Osteocyte (in vitro differentiated cells): ENCODE measurements around the gene PHLDA1. TPM values are rescaled to one million over a fixed set of nuclear protein-coding genes. Genes with fewer than 3 reads are reported as not detected.

Experiments used
- DNase-seq: peaks from one replicate; pipeline ENCODE4 v3.0.0; 2021; ENCODE audit warnings: mixed read lengths; ENCODE audit not compliant: unreplicated experiment; ENCODE audit errors: extremely low spot score
- H3K27ac Mint-ChIP-seq: one replicate; pipeline ENCODE4 v1.8.0; 2021; ENCODE audit warnings: mild to moderate bottlenecking, mixed read lengths; ENCODE audit not compliant: unreplicated experiment
- H3K27me3 Mint-ChIP-seq: one replicate; pipeline ENCODE4 v1.8.0; 2021; ENCODE audit warnings: mixed read lengths; ENCODE audit not compliant: unreplicated experiment
- H3K36me3 Mint-ChIP-seq: one replicate; pipeline ENCODE4 v1.8.0; 2021; ENCODE audit warnings: mixed read lengths; ENCODE audit not compliant: unreplicated experiment
- H3K4me1 Mint-ChIP-seq: one replicate; pipeline ENCODE4 v1.8.0; 2021; ENCODE audit warnings: mixed read lengths; ENCODE audit not compliant: unreplicated experiment
- H3K4me3 Mint-ChIP-seq: one replicate; pipeline ENCODE4 v1.8.0; 2021; ENCODE audit warnings: mild to moderate bottlenecking, moderate library complexity, mixed read lengths; ENCODE audit not compliant: unreplicated experiment
- H3K9me3 Mint-ChIP-seq: one replicate; pipeline ENCODE4 v1.8.0; 2021; ENCODE audit warnings: mixed read lengths; ENCODE audit not compliant: unreplicated experiment
- total RNA-seq: library from RNA; stranded (reverse); gene quantifications from 2 replicates; pipeline ENCODE4 v1.2.1, GENCODE V29; 2021
- TF ChIP-seq, protein P1 (sequence below): fragments of 200-600 bp; sonication (generic); IDR thresholded peaks from 2 replicates; pipeline ENCODE4 v1.5.0; 2021; ENCODE audit warnings: antibody characterized with exemption, mild to moderate bottlenecking, moderate library complexity

Gene PHLDA1
- total RNA-seq, 1 donor from 2014 or later = 53.7 TPM

DNA sequence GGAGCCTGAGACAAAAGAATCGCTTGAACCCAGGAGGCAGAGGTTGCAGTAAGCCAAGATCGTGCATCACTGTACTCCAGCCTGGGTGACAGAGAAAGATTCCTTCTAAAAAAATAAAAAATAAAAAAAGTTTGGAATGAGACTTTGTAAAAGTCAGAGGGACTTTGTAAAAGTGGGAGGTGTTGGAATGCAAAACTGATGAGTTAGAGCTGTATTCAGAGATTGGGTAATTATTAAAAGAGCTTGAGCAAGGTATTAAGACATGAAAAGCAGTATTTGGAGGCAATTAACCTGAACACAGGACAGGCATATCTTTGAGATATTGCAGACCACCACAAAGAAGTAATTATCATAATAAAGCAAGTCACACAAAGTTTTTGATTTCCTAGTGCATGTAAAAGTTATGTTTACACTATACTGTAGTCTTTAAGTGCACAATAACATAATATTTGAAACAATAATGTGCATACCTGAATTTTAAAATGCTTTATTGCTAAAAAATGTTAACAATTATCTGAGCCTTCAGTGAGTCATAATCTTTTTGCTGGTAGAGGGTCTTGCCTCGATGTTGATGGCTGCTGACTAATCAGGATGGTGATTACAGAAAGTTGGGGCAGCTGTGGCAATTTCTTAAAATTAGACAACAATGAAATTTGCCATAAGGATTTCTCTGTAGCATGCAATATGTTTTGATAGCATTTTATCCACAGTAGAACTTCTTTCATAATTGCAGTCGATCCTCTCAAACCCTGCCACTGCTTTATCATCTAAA is 33.1 kb downstream of the PHLDA1 start:
- no peak overlapping the region for H3K4me3 Mint-ChIP-seq
- TF ChIP-seq, protein P1, sequence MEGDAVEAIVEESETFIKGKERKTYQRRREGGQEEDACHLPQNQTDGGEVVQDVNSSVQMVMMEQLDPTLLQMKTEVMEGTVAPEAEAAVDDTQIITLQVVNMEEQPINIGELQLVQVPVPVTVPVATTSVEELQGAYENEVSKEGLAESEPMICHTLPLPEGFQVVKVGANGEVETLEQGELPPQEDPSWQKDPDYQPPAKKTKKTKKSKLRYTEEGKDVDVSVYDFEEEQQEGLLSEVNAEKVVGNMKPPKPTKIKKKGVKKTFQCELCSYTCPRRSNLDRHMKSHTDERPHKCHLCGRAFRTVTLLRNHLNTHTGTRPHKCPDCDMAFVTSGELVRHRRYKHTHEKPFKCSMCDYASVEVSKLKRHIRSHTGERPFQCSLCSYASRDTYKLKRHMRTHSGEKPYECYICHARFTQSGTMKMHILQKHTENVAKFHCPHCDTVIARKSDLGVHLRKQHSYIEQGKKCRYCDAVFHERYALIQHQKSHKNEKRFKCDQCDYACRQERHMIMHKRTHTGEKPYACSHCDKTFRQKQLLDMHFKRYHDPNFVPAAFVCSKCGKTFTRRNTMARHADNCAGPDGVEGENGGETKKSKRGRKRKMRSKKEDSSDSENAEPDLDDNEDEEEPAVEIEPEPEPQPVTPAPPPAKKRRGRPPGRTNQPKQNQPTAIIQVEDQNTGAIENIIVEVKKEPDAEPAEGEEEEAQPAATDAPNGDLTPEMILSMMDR = no peak
- no peak for DNase-seq
- H3K27ac Mint-ChIP-seq = no peak overlapping the region
- H3K9me3 Mint-ChIP-seq = no peaks in the 10 kb centered on the region
- no peaks in the 10 kb centered on the region for H3K36me3 Mint-ChIP-seq
- no peaks in the 10 kb centered on the region for H3K27me3 Mint-ChIP-seq
- H3K4me1 Mint-ChIP-seq = peaks cover 17% of the 10 kb centered on the region

DNA sequence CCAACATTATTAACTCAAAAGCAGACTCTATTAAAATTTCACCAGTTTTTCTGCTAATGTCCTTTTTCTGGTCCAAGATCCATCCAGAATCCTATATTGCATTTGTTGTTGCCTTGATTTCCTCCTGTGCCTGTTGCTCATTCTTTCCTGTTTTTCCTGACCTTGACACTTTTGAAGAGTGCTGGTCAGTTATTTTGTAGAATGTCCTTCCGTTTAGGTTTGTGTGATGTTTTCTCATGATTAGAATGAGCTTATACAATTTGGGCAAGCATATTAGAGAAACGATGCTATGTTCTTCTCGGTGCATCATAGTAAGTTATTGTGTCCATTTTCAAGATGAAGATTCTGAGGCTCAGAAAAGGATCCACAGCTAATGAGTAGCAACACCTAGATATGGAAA is 33.9 kb downstream of the PHLDA1 start:
- no peaks in the 10 kb centered on the region for H3K27me3 Mint-ChIP-seq
- DNase-seq = no peak
- H3K9me3 Mint-ChIP-seq = no peaks in the 10 kb centered on the region
- TF ChIP-seq, protein P1 = no peak
- no peak overlapping the region for H3K27ac Mint-ChIP-seq
- peaks cover 17% of the 10 kb centered on the region for H3K4me1 Mint-ChIP-seq
- H3K36me3 Mint-ChIP-seq = no peaks in the 10 kb centered on the region
- H3K4me3 Mint-ChIP-seq = no peak overlapping the region

DNA sequence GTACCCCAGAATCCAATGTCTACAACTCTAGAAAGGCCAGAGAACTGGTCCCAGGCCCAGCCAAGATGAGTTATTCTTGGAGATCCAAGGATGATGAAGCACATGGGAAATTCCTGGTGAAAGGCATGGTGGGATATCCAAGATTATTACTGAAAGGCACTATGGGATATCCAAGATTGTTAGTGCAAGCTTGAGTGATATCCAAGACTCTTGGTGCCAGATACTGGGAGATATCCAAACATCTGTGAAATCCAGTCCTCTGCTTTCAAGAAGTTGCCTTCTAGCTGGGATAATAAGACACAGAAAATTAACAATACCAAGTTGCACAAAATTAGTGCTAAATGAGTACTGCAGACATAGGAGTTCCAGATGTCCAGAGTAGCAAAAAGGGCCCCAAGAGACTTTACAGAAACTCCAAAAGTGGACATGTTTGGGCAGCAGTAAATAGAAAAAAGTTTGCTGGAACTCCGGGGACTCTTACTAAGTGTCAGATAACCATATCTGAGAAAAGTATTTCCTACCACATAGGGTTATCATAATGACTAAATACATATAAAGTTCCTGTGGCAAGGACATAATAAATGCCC is 34.6 kb downstream of the PHLDA1 start:
- Mint-ChIP-seq H3K9me3 (no peaks in the 10 kb centered on the region), H3K27ac (no peak overlapping the region), H3K4me1 (peaks cover 17% of the 10 kb centered on the region), H3K27me3 (no peaks in the 10 kb centered on the region), H3K4me3 (no peak overlapping the region), H3K36me3 (no peaks in the 10 kb centered on the region)
- TF ChIP-seq, protein P1 = no peak
- no peak for DNase-seq

DNA sequence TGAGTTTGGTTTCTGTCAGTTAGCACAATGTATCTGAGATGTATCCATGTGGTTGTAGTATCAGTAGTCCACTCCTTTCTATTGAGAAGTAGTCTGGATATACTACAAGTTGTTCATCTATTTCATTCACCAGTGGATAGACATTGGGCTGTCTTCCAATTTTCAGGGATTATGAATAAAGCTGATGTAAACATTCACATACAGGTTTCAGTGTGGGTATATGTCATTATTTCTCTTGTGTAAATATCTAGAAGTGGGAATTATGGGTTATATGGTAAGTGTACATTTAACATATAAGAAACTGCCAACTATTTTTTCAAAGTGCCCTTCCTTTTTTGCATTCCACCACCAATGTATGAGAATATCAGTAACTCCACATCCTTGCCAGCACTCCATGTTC is 35.9 kb downstream of the PHLDA1 start:
- Mint-ChIP-seq H3K36me3 (no peaks in the 10 kb centered on the region), H3K27me3 (no peaks in the 10 kb centered on the region), H3K27ac (no peak overlapping the region), H3K4me1 (peaks cover 17% of the 10 kb centered on the region), H3K9me3 (no peaks in the 10 kb centered on the region), H3K4me3 (no peak overlapping the region)
- TF ChIP-seq, protein P1 = no peak
- DNase-seq = no peak

DNA sequence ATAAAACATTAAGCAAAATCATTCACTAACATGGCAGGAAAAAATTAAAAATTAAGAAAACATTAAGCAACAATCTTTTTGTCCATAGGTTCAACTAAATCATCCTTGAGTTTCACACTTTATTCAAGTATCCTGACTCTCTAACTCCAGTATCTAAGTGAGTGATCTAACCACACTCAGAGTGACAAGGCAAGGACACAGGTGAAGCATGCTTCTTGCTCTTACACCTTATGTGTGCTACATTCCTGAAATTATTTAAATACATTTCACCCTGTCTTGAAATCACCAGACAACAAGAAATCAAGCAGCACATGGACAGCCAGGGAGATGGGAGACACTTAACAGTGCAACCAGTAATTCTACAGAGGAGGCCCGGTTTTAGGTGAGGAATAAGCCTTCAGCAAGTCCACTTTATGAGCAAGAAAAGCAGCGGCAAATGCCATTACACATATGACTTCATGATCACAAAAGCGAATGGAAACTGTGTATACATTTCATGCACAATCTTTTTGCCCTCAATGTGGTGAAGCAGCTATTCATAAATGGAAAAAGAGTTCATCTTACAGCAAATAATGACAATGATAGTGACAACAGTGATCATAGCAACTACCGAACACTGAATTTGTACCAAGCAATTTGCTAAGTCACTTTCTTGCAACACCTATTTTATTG is 37.4 kb downstream of the PHLDA1 start:
- Mint-ChIP-seq H3K9me3 (peaks cover under 1% of the 10 kb centered on the region), H3K27ac (no peak overlapping the region), H3K36me3 (no peaks in the 10 kb centered on the region), H3K27me3 (no peaks in the 10 kb centered on the region), H3K4me3 (no peak overlapping the region), H3K4me1 (peaks cover 17% of the 10 kb centered on the region)
- DNase-seq = no peak
- TF ChIP-seq, protein P1 = no peak
